Fibroblast of peridontal ligament (primary cell): ENCODE data around the gene ITIH2.
"Not testable (repeated sequence)": the region's sequence is repeated elsewhere in the genome, so short reads cannot be mapped to it uniquely, and the experiment has no call there.

Experiments used
- DNase-seq: peaks from one replicate; pipeline ENCODE4 v3.0.0-alpha.2; 2010; ENCODE audit errors: extremely low read depth

ITIH2 gene

GRCh38 chr10:7703140-7703539 lies at the start of gene ITIH2:
TSS of gene ITIH2 (plus strand) at chr10:7703316. CDS start at chr10:7703435, 119 bp downstream.
- no peak for DNase-seq

GRCh38 chr10:7657079-7657478 lies 46.0 kb upstream of the ITIH2 start:
- not testable (repeated sequence) for DNase-seq

GRCh38 chr10:7657552-7657951 lies 45.6 kb upstream of the ITIH2 start:
- DNase-seq, result no peak

GRCh38 chr10:7659560-7659959 lies 43.6 kb upstream of the ITIH2 start:
- DNase-seq, result no peak

- no peak for DNase-seq
Measured at GRCh38 chr10:7662522-7662921, 40.6 kb upstream of the ITIH2 start.

- no peak for DNase-seq
Measured at GRCh38 chr10:7664707-7665106, 38.4 kb upstream of the ITIH2 start.

- no peak for DNase-seq
Measured at GRCh38 chr10:7665767-7666166, 37.3 kb upstream of the ITIH2 start.

GRCh38 chr10:7666253-7667023 lies 36.7 kb upstream of the ITIH2 start, which contains the start of gene ITIH5:
TSS of gene ITIH5 (minus strand) at chr10:7666966. CDS start at chr10:7666892, 74 bp downstream.
- DNase-seq, result no peak

- DNase-seq, result no peak
Measured at GRCh38 chr10:7667262-7668141, 35.6 kb upstream of the ITIH2 start.

GRCh38 chr10:7670157-7670556 lies 33.0 kb upstream of the ITIH2 start:
- no peak for DNase-seq

GRCh38 chr10:7672341-7673134 lies 30.6 kb upstream of the ITIH2 start:
- no peak for DNase-seq

- DNase-seq, result no peak
Measured at GRCh38 chr10:7679256-7679655, 23.9 kb upstream of the ITIH2 start.

- not testable (repeated sequence) for DNase-seq
Measured at GRCh38 chr10:7680078-7680477, 23.0 kb upstream of the ITIH2 start.

- DNase-seq, result no peak
Measured at GRCh38 chr10:7686351-7687171, 16.6 kb upstream of the ITIH2 start.

- peak; percentile 64 for DNase-seq
Measured at GRCh38 chr10:7687228-7687907, 15.7 kb upstream of the ITIH2 start.

- DNase-seq, result no peak
Measured at GRCh38 chr10:7689591-7689990, 13.5 kb upstream of the ITIH2 start.

GRCh38 chr10:7690885-7691597 lies 12.1 kb upstream of the ITIH2 start:
- not testable (repeated sequence) for DNase-seq

GRCh38 chr10:7692368-7692767 lies 10.7 kb upstream of the ITIH2 start:
- not testable (repeated sequence) for DNase-seq

- DNase-seq, result not testable (repeated sequence)
Measured at GRCh38 chr10:7693194-7693593, 9.9 kb upstream of the ITIH2 start.

GRCh38 chr10:7696545-7696944 lies 6.6 kb upstream of the ITIH2 start:
- DNase-seq, result no peak
